Stomach (tissue), 4 donors: ENCODE measurements around the gene FAF2.

Source experiments
- CTCF ChIP-seq, 7 experiments: fragments of 450-650 bp in 4 of 7; fragments of 200-600 bp in 3 of 7; sonication (generic) in 3 of 7; IDR thresholded peaks; one replicate each; pipeline ENCODE4 v1.5.1; 2016 to 2019; ENCODE audit warnings: antibody characterized with exemption in 7 of 7, control low read depth in 2 of 7, mild to moderate bottlenecking in 1 of 7
- POLR2AphosphoS5 ChIP-seq, 3 donors: sonication (generic); formaldehyde crosslinking; IDR thresholded peaks; one replicate each; pipeline ENCODE4 v1.6.1; 2016; ENCODE audit warnings: antibody characterized with exemption in 3 of 3

GRCh38 chr5:176513788-176514187 lies 65.6 kb downstream of the FAF2 start:
- TF ChIP-seq POLR2AphosphoS5 (IDR thresholded peaks at IDR 0.05) (no peak), CTCF (IDR thresholded peaks at IDR 0.05) (no peak)
